ENCODE measurements around the gene AZI2. TPM values are rescaled to one million over a fixed set of nuclear protein-coding genes. Genes with fewer than 3 reads are reported as not detected.

The AZI2 gene
- total RNA-seq, 1 donor from 2014 or later: 59.4 TPM

- no peaks in the 10 kb centered on the region for H3K9me3 Mint-ChIP-seq
- DNase-seq (ENCODE audit: extremely low spot score, unreplicated experiment): no peak
- H3K27ac Mint-ChIP-seq: no peak overlapping the region
- H3K4me3 Mint-ChIP-seq: no peak overlapping the region
- TF ChIP-seq CTCF (conservative IDR thresholded peaks at IDR 0.05): no peak
- H3K4me1 Mint-ChIP-seq (ENCODE audit: unreplicated experiment): no peaks in the 10 kb centered on the region
- H3K27me3 Mint-ChIP-seq: no peaks in the 10 kb centered on the region
- H3K36me3 Mint-ChIP-seq: peaks cover 3% of the 10 kb centered on the region
Observed at GRCh38 chr3:28300345-28300962, 48.2 kb downstream of the AZI2 start.

- H3K4me3 Mint-ChIP-seq: no peak overlapping the region
- H3K27ac Mint-ChIP-seq: no peak overlapping the region
- DNase-seq (ENCODE audit: extremely low spot score, unreplicated experiment): no peak
- no peak for TF ChIP-seq CTCF (conservative IDR thresholded peaks at IDR 0.05)
- H3K9me3 Mint-ChIP-seq: no peaks in the 10 kb centered on the region
- peaks cover 3% of the 10 kb centered on the region for H3K36me3 Mint-ChIP-seq
- H3K27me3 Mint-ChIP-seq: no peaks in the 10 kb centered on the region
- H3K4me1 Mint-ChIP-seq (ENCODE audit: unreplicated experiment): no peaks in the 10 kb centered on the region
Observed at GRCh38 chr3:28299705-28300104, 48.9 kb downstream of the AZI2 start.

GRCh38 chr3:28295898-28296490 lies 52.6 kb downstream of the AZI2 start:
- Mint-ChIP-seq H3K9me3 (no peaks in the 10 kb centered on the region), H3K27me3 (no peaks in the 10 kb centered on the region), H3K4me3 (no peak overlapping the region), H3K4me1 (ENCODE audit: unreplicated experiment) (no peaks in the 10 kb centered on the region), H3K27ac (no peak overlapping the region), H3K36me3 (peaks cover 6% of the 10 kb centered on the region)
- no peak for DNase-seq (ENCODE audit: extremely low spot score, unreplicated experiment)
- no peak for TF ChIP-seq CTCF (conservative IDR thresholded peaks at IDR 0.05)

GRCh38 chr3:28294667-28295413 lies 53.8 kb downstream of the AZI2 start:
- no peak for DNase-seq (ENCODE audit: extremely low spot score, unreplicated experiment)
- Mint-ChIP-seq H3K36me3 (peaks cover 3% of the 10 kb centered on the region), H3K4me1 (ENCODE audit: unreplicated experiment) (no peaks in the 10 kb centered on the region), H3K27me3 (no peaks in the 10 kb centered on the region), H3K9me3 (no peaks in the 10 kb centered on the region), H3K4me3 (no peak overlapping the region), H3K27ac (no peak overlapping the region)
- no peak for TF ChIP-seq CTCF (conservative IDR thresholded peaks at IDR 0.05)

- H3K27me3 Mint-ChIP-seq: no peaks in the 10 kb centered on the region
- no peak for DNase-seq (ENCODE audit: extremely low spot score, unreplicated experiment)
- H3K27ac Mint-ChIP-seq: no peak overlapping the region
- H3K4me3 Mint-ChIP-seq: no peak overlapping the region
- H3K4me1 Mint-ChIP-seq (ENCODE audit: unreplicated experiment): no peaks in the 10 kb centered on the region
- no peak for TF ChIP-seq CTCF (conservative IDR thresholded peaks at IDR 0.05)
- H3K9me3 Mint-ChIP-seq: no peaks in the 10 kb centered on the region
- peaks cover 3% of the 10 kb centered on the region for H3K36me3 Mint-ChIP-seq
Observed at GRCh38 chr3:28292622-28293021, 56.0 kb downstream of the AZI2 start.

Data from type B pancreatic cell (in vitro differentiated cells).